Psoas muscle (tissue), 7 donors: ENCODE results near the gene SGCB. TPM values are rescaled to one million over a fixed set of nuclear protein-coding genes. Genes with fewer than 3 reads are reported as not detected.

Experiments
- polyA plus RNA-seq, 3 donors: library from polyadenylated mRNA; stranded (reverse); fragments of 200-250 nt; gene quantifications; one replicate each; pipeline ENCODE4 v1.2.3, GENCODE V29; 2013
- total RNA-seq, 4 donors: library from RNA; stranded (reverse); fragmentation: NEBNext Ultra II Directional in 2 of 4; extraction: Animal tissue kit (Norgen Biotek cat#: 25700) in 2 of 4; gene quantifications; one replicate each; pipeline versions ENCODE4 v1.2.1 to v1.2.4, GENCODE V29; 2021 to 2023
- donor health status: healthy with polysubstance abuse.
- donor health status: DM: no; HTN: no; CAD: no; lungs with moderate emphysema.
- donor health status: Bipolar disorder and iron deficiency.
- donor health status: healthy.
- donor health status: DM: no; HTN: no; CAD: no.
- donor health status: DM: no; HTN: no; CAD: no.
- donor health status: DM: yes; HTN: yes; CAD: no.

Gene SGCB
- total and polyA plus RNA-seq, 7 donors: 12.2 to 83.8 (median 53.8) TPM

Other genes starting within 250 kb of the SGCB start
- 10 to 100 TPM; 24.0 to 43.1 (median 31.1) TPM for gene DCUN1D4, start 195.1 kb downstream of the SGCB start, total RNA-seq
- gene DCUN1D4, start 195.1 kb downstream of the SGCB start, polyA plus RNA-seq: 10 to 100 TPM; 13.5 to 30.5 (median 15.0) TPM
- gene LRRC66, start 17.9 kb downstream of the SGCB start, total RNA-seq: 1 to 10 TPM in 3 of 4 donors, under 1 TPM in 1; 0.95 to 1.2 (median 1.2) TPM
- 1 to 10 TPM in 1 of 3 donors, under 1 TPM in 2; 0.09 to 1.3 (median 0.89) TPM for gene LRRC66, start 17.9 kb downstream of the SGCB start, polyA plus RNA-seq
- gene SPATA18, start 13.0 kb upstream of the SGCB start, total RNA-seq: 1 to 10 TPM in 3 of 4 donors, under 1 TPM in 1; 0.74 to 2.5 (median 1.3) TPM
- under 1 TPM; 0.14 to 0.88 (median 0.14) TPM for gene SPATA18, start 13.0 kb upstream of the SGCB start, polyA plus RNA-seq